Kidney (tissue), 14 donors: ENCODE data around the gene NEDD4. TPM values are rescaled to one million over a fixed set of nuclear protein-coding genes. Genes with fewer than 3 reads are reported as not detected.
"Not testable (repeated sequence)": the region's sequence is repeated elsewhere in the genome, so short reads cannot be mapped to it uniquely, and the experiment has no call there.

Experiments used
- DNase-seq, 5 donors: peaks; one replicate each; pipeline ENCODE4 v3.0.0-alpha.2; 2013 to 2020
- FAIRE-seq: peaks from 2 replicates; lab custom pipeline; 2012; peaks lifted over from hg19 to GRCh38; lab: Jason Lieb, UNC
- H3K27ac ChIP-seq, 2 donors: one replicate each; pipeline ENCODE4 v1.7.0; 2013; ENCODE audit warnings: low read depth in 2 of 2, low read length in 2 of 2, inconsistent platforms in 1 of 2
- H3K27me3 ChIP-seq: one replicate; pipeline ENCODE4 v1.7.1; 2013; ENCODE audit warnings: low read length, inconsistent platforms; ENCODE audit not compliant: control insufficient read depth, insufficient read depth
- H3K36me3 ChIP-seq, 3 donors: one replicate each; pipeline versions ENCODE4 v1.7.0 to v1.7.1; 2013; ENCODE audit warnings: low read length in 3 of 3, control low read depth in 1 of 3, inconsistent platforms in 1 of 3; ENCODE audit not compliant: insufficient read depth in 3 of 3, control insufficient read depth in 2 of 3
- H3K4me1 ChIP-seq, 3 donors: one replicate each; pipeline versions ENCODE4 v1.7.0 to v1.7.1; 2013; ENCODE audit warnings: low read length in 3 of 3, inconsistent platforms in 1 of 3, low read depth in 1 of 3; ENCODE audit not compliant: control insufficient read depth in 2 of 3, insufficient read depth in 2 of 3
- H3K4me3 ChIP-seq, 3 donors: one replicate each; pipeline versions ENCODE4 v1.7.0 to v1.8.1; 2013; ENCODE audit warnings: low read length in 3 of 3, control low read depth in 1 of 3, inconsistent platforms in 1 of 3
- H3K9ac ChIP-seq, 3 donors: one replicate each; pipeline versions ENCODE4 v1.7.0 to v1.7.1; 2013; ENCODE audit warnings: low read length in 3 of 3, control low read depth in 1 of 3, inconsistent platforms in 1 of 3
- H3K9me3 ChIP-seq, 3 donors: one replicate each; pipeline versions ENCODE4 v1.7.0 to v1.7.1; 2013; ENCODE audit warnings: low read length in 3 of 3, control low read depth in 1 of 3, inconsistent platforms in 1 of 3; ENCODE audit not compliant: control insufficient read depth in 2 of 3, insufficient read depth in 1 of 3
- intact Hi-C: fragments of 100-400 bp; cut with DNase I; formaldehyde crosslinking; loops from one replicate; pipeline ENCODE4 v1.11.1; 2022
- polyA plus RNA-seq: library from polyadenylated mRNA; stranded (reverse); fragments of 350-450 nt; fragmentation: Illumina TruSeq; extraction: RNeasy Lipid Tissue Mini Kit (QIAGEN cat#74804); gene quantifications from one replicate; pipeline ENCODE4 v1.2.3, GENCODE V29; 2014; ENCODE audit warnings: low read depth, low replicate concordance; ENCODE audit not compliant: insufficient read depth
- total RNA-seq: library from RNA; stranded (reverse); fragmentation: NEBNext Ultra II Directional; extraction: Animal tissue kit (Norgen Biotek cat#: 25700); gene quantifications from one replicate; pipeline ENCODE4 v1.2.1, GENCODE V29; 2021
- TF ChIP-seq, protein P1 (sequence below): IDR thresholded peaks from 3 replicates; pipeline ENCODE4 v1.5.1; 2012; ENCODE audit warnings: mild to moderate bottlenecking, moderate library complexity, borderline replicate concordance; ENCODE audit not compliant: insufficient read depth; ENCODE audit errors: extremely low read depth
- donor health status: control.
- donor health status: control.
- donor health status: control.
- donor health status: control.
- donor health status: control.
- donor health status: DM: yes; HTN: yes; CAD: no.
- donor health status: Normal renal cell carcinoma (clear cell type).

The NEDD4 gene
- total and polyA plus RNA-seq, 2 donors from 2014 or later = 3.3 to 22.3 TPM

DNA sequence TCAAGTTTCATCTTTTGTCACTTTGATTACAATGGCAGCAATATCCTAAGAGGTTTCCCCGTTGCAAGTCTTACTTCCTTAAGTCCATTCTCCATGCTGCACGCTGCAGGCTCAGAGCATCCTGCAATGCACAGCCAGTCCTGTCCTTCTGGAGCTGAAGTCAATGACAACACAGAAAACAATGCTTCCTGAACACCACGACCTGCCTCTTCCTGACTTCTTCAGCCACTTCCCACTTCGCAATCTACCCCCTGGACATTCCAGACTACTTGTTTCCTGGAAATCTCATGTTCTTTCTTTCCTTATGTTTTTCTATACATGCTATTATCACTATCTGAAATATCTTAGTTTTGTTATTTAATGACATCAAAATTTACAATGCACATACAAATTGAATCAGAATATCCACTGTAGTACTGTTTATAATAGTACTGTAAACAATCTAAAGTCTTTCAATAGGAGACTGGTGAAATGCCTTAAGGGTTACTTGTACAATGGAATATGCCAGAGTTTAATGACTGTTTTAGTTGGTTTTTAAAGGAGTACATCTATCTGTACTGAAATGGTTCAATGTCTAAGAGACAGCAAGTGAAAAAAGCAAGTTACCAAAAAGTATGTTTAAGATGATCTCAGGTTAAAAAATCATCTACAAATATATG is 136.8 kb downstream of the NEDD4 start:
- Histone ChIP-seq H3K4me1 (no peaks in the 10 kb centered on the region), H3K27me3 (no peaks in the 10 kb centered on the region), H3K9ac (no peak overlapping the region), H3K4me3 (no peak overlapping the region), H3K36me3 (peaks cover 4 to 10% (median 4%) of the 10 kb centered on the region in 3 donors), H3K27ac (no peak overlapping the region), H3K9me3 (no peaks in the 10 kb centered on the region)
- intact Hi-C loops = no loop called here
- TF ChIP-seq, protein P1, sequence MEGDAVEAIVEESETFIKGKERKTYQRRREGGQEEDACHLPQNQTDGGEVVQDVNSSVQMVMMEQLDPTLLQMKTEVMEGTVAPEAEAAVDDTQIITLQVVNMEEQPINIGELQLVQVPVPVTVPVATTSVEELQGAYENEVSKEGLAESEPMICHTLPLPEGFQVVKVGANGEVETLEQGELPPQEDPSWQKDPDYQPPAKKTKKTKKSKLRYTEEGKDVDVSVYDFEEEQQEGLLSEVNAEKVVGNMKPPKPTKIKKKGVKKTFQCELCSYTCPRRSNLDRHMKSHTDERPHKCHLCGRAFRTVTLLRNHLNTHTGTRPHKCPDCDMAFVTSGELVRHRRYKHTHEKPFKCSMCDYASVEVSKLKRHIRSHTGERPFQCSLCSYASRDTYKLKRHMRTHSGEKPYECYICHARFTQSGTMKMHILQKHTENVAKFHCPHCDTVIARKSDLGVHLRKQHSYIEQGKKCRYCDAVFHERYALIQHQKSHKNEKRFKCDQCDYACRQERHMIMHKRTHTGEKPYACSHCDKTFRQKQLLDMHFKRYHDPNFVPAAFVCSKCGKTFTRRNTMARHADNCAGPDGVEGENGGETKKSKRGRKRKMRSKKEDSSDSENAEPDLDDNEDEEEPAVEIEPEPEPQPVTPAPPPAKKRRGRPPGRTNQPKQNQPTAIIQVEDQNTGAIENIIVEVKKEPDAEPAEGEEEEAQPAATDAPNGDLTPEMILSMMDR = no peak
- FAIRE-seq = no peak
- no peak for DNase-seq

DNA sequence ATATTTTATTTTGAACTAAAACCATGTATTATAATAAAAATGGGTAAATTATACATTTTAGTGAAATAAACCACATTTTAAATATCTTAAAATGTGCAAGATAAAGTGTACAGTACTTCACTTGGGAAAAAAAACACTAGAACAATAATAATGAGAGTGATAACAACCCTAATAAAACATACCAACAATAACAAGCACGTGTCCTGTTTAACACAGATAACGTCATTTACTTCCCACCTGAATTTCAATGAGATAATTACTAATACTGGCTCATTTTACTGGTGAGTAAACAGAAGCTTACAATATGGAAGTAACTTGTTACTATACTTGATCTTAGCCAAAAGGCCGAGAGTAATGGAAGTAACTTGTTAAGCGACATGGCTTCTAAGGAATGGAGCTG is 140.3 kb downstream of the NEDD4 start:
- H3K36me3 ChIP-seq = peaks cover 0 to 6% (median 2%) of the 10 kb centered on the region in 3 donors

DNA sequence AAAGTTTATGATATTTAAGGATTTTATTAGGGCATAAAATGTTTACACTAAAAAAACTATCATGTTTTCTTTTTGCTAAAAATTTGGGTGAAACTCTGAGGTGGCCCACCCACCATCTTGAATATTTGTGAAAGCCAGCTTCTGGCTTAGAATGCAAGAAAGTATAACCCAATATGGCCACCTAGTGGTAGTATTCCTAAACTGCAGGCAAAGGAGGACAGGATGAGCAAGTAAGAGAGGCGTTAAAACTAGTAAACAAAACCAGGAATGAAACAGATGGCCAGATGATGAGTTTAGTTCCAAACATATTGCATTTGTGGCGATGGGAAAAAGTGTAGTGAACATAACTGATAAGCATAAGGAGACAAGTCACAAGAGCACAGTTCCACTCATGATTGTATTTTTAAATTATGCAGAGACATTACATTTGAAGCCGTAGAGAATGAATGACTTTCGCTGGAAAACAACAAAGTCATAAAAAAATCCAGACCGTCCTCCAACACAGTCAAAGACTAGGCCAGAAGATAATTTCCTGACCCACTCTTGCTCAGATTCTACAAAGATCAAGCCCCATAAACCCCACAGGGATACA is 147.2 kb downstream of the NEDD4 start:
- intact Hi-C loops = loop anchor here (10.0 kb wide), 1 partner anchor 201 kb away; no protein-coding TSS in a partner anchor
- no peak overlapping the region for H3K4me3 ChIP-seq
- H3K27ac ChIP-seq = no peak overlapping the region
- H3K9ac ChIP-seq = no peak overlapping the region
- no peaks in the 10 kb centered on the region for H3K9me3 ChIP-seq
- H3K4me1 ChIP-seq = no peaks in the 10 kb centered on the region
- peak in 4 of 5 donors; percentile 40 to 91 (median 80) for DNase-seq
- no peaks in the 10 kb centered on the region for H3K27me3 ChIP-seq
- FAIRE-seq = peak; percentile 94
- peaks cover 2 to 5% (median 3%) of the 10 kb centered on the region in 3 donors for H3K36me3 ChIP-seq
- TF ChIP-seq, protein P1 = peak; percentile 86

More for the DNA sequence above, 140.3 kb downstream of the NEDD4 start:
- H3K4me1 ChIP-seq = no peaks in the 10 kb centered on the region
- intact Hi-C loops = no loop called here
- TF ChIP-seq, protein P1 = no peak
- DNase-seq (no peak), FAIRE-seq (no peak)
- no peaks in the 10 kb centered on the region for H3K27me3 ChIP-seq
- H3K27ac ChIP-seq = no peak overlapping the region
- no peak overlapping the region for H3K9ac ChIP-seq
- H3K4me3 ChIP-seq = no peak overlapping the region
- H3K9me3 ChIP-seq = no peaks in the 10 kb centered on the region

DNA sequence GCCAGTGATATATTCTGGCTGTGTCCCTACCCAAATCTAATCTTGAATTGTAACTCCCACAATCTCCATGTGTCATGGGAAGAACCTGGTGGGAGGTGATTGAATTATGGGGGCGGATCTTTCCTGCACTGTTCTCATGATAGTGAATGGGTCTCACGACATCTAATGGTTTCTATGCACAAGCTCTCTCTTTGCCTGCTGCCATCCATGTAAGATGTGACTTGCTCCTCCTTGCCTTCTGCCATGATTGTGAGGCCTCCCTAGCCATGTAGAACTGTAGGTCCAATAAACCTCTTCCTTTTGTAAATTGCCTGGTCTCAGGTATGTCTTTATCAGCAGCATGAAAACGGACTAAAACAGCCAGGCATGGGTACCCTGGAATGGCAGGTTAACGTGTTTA is 150.5 kb downstream of the NEDD4 start:
- H3K4me3 ChIP-seq, H3K4me1 ChIP-seq, DNase-seq, H3K9ac ChIP-seq, H3K27ac ChIP-seq, H3K36me3 ChIP-seq, H3K27me3 ChIP-seq, H3K9me3 ChIP-seq, FAIRE-seq: not testable (repeated sequence)
- intact Hi-C loops = loop anchor here (10.0 kb wide), 1 partner anchor 198 kb away; no protein-coding TSS in a partner anchor
